NCI-H345 treated with DMSO at 0.1 percent for 48 hours (cell line): Measurements from ENCODE around the gene NCKAP5L.

ENCODE experiments used
- DNase-seq: peaks from one replicate; lab custom pipeline; 2025; ENCODE audit not compliant: unreplicated experiment; lab: John Stamatoyannopoulos, UW

NCKAP5L gene

DNA sequence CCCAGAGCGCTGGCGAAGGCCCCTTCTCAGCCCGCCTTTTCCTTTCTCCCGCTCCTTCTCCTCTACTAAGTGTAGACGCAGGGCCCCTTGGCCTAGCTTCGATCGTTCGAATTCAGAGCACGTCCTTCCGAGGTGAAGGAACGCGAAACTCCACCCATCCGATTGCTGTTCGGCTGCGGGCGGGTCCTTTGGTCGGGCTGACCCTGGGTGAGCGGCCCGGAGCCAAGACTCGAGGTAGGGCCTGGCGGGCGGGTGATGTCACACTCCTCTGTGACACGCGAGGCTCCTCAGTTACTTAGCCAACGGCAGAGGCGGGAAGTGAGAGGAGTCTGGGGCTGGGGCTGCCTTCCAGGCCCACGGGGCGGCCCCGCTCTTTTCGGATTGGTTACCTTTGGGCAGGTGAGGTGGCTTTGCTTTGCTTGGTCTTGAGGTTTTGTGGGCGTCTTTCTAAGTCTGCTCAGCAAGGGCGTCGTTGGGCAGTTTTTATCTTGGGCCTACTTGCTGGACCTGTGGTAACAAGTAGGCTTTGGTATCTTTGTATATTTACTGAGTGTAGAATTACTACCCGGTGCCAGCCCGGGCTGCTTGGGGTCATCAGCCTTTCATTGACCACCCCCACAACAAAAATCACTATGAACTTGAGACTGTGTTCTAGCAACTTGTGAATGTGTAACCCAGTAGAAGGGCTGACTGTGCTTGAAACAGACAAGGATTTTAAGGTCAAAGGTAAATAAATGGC is 86.2 kb downstream of the NCKAP5L start:
- no peak for DNase-seq
